Stimulated activated CD8-positive, alpha-beta memory T cell treated with anti-CD3 and anti-CD28 coated beads, Interleukin-15, amount 100 ng/mL, for 4 hours (primary cell): Measurements from ENCODE around the gene UBE2N.

Experiments used
- DNase-seq, 2 donors: peaks; one replicate each; pipeline ENCODE4 v3.0.0-alpha.2; 2020; ENCODE audit warnings: low read depth in 2 of 2

The UBE2N gene, protein sequence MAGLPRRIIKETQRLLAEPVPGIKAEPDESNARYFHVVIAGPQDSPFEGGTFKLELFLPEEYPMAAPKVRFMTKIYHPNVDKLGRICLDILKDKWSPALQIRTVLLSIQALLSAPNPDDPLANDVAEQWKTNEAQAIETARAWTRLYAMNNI

GRCh38 chr12:93441617-93442410, at the start of gene UBE2N:
TSS of gene UBE2N (minus strand) at chr12:93441947. CDS start at chr12:93441884, 63 bp downstream.
- peak; percentile 92 to 96 for DNase-seq

DNA sequence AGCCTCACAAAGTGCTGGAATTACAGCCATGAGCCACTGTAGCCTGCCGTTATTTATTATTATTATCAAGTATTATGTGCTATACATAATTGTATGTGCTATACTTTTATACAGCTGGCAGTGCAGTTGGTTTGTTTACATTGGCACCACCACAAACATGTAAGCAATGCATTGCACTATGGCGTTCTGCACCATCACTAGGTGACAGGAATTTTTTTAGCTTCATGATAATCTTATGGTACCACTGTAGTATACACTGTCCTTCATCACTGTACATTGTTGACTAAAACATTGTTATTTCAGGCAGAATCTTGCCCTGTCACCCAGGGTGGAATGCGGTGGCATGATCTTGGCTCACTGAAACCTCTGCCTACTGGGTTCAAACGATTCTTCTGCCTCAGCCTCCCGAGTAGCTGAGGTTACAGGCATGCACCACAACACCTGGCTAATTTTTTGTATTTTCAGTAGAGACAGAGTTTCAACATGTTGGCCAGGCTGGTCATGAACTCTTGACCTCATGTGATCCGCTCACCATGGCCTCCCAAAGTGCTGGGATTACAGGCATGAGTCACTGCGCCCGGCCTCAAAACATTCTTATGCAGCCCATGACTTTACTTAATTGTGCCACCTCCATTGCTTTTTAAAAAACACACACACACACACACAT, 42.7 kb upstream of the UBE2N start:
- DNase-seq = no peak

DNA sequence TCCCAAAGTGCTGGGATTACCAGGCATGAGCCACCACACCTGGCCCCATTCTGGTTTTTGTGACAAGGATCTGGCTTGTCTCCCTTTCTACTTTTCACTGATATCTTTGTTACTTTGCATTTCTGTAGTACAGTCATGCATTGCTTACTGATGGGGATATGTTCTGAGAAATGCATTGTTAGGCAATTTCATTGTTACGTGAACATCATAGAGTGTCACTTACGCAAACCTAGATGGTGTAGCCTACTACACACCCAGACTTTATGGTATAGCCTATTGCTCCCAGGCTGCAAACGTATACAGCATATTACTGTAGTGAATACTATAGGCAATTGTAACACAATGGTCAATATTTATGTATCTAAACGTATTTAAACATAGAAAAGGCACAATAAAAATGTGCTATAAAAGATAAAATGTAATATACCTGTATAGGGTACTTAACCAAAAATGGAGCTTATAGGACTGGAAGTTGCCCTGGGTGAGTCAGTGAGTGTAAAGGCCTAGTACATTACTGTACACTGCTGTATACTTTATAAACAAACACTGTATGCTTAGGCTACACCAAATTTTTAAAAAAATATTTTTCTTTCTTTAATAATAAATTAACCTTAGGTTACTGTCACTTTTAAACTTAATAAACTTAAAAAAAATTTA, 41.5 kb upstream of the UBE2N start:
- no peak for DNase-seq

- no peak for DNase-seq
These were observed 41.0 kb upstream of the UBE2N start for GRCh38 chr12:93482721-93483120.

- DNase-seq = no peak
These were observed 34.8 kb upstream of the UBE2N start for GRCh38 chr12:93476555-93476954.

DNA sequence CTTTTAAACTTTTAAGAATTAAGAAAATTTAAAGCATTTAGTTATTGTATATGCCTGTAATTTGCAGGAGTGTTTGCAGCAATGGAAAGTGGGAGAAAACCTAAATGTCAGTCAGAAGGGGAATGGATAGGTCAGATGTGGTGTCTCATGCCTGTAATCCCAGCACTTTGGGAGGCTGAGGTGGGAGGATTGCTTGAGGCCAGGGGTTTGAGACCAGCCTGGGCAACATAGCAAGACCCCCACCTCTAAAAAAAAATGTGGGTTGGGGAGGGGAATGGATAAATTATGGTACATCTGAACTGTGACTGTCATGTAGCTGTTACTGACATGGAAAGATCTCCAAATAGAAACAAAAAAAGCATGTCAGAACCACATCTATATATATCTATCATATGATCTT, 27.6 kb upstream of the UBE2N start:
- DNase-seq = no peak

DNA sequence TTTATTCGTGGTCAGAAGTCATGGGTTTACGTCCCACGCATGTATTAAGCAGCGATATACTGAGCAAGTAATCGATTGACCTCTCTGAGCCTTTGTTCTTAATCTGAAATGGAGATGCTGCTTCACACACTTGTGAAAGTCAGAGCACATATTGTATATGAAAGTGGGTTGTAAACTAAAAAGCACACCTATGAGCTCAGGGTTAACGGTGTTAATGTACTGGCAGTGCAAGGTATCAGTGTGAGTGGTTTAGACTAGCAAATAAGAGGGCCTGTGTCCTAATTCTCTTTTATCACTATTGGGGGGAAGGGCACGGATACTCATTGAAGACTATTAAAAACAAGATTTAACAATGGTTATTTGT, 26.2 kb upstream of the UBE2N start:
- no peak for DNase-seq

GRCh38 chr12:93467351-93468007, 25.7 kb upstream of the UBE2N start, which contains the start of gene MRPL42:
TSS of gene MRPL42 (plus strand) at chr12:93467514. CDS start at chr12:93469286, 1,772 bp downstream.
- DNase-seq = peak; percentile 77 to 83

- no peak for DNase-seq
These were observed 25.0 kb upstream of the UBE2N start for GRCh38 chr12:93466625-93467350.

DNA sequence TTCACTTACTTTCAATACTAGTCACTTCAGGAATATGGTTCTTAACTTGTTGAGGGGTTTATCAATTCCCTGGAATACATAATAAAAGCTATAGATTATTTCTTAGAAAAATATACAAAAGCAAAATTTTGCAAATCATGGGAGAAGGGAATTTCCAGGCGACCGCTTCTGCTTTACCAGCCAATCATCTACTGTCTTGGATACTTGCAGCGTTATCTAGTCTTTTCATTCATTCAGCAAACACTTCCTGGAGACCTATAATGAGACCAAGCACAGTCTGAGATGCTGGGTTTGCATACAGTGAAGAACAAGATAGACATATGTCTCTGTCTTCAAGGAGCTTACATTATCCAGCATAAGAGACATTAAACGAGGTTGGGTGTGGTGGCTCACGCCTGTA, 24.1 kb upstream of the UBE2N start:
- no peak for DNase-seq

DNA sequence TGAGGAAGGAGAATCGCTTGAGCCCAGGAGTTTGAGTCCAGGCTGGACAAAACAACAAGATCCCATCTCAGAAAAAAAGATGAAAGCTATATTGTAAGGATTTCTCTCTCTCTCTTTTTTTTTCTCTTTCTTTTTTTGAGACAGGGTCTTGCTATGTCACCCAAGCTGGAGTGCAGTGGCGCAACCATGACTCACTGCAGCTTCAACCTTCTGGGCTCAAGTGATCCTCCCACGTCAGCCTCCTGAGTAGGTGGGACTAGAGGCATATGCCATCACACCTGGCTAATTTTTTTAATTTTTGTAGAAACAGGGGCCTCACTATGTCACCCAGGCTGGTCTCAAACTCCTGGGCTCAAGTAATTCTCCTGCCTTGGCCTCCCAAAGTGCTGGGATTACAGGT, 19.8 kb upstream of the UBE2N start:
- no peak for DNase-seq

DNA sequence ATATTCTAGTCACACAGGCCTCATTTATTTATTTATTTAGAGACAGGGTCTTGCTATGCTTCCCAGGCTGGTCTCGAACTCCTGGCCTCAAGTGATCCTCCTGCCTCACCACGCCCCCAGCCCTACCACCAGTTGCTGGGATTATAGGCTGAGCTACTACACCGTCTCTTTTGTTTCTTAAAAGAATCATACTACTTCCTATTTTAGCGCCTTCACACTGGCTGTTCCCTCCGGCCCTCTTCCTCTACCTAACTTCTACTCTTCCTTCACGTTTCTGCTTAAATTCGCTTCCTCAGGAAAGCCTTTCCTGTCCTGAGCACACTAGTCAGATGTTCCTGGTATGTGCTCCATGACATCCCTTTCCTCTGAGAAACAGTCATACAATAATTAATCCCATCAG, 19.2 kb upstream of the UBE2N start:
- DNase-seq = no peak

DNA sequence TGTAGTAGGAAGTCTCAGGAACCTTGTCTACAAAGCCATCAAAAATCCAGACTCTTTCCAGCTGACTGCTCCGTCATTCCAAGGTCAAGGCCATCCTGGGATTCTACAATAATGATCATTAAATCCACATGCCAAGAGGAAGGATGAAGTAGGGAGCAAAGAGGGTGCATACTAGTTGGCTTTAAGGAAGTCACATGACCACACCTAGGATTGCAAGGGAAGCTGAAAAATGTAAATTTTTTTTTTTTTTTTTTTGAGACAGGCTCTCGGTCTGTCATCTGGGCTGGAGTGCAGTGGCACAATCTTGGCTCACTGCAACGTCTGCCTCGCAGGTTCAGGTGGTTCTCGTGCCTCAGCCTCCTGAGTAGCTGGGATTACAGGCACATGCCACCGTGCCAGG, 18.3 kb upstream of the UBE2N start:
- DNase-seq = no peak

- no peak for DNase-seq
These were observed 17.4 kb upstream of the UBE2N start for GRCh38 chr12:93459097-93459496.

DNA sequence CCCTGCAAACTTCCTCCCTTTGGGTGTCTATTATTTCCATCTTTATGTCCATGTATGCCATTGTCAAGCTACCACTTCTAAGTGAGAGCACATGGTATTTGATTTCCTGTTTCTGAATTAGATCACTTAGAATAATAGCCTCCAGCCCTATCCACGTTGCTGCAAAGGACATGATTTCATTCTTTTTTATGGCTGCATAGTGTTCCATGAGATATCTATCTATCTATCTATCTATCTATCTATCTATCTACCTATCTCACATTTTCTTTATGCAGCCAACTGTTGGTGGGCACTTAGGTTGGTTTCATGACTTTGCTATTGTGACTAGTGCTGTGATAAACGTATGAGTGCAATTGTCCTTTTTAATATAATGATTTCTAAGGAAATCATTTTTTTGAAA, 14.3 kb upstream of the UBE2N start:
- DNase-seq = no peak

- DNase-seq = no peak
These were observed 11.9 kb upstream of the UBE2N start for GRCh38 chr12:93453633-93454032.

DNA sequence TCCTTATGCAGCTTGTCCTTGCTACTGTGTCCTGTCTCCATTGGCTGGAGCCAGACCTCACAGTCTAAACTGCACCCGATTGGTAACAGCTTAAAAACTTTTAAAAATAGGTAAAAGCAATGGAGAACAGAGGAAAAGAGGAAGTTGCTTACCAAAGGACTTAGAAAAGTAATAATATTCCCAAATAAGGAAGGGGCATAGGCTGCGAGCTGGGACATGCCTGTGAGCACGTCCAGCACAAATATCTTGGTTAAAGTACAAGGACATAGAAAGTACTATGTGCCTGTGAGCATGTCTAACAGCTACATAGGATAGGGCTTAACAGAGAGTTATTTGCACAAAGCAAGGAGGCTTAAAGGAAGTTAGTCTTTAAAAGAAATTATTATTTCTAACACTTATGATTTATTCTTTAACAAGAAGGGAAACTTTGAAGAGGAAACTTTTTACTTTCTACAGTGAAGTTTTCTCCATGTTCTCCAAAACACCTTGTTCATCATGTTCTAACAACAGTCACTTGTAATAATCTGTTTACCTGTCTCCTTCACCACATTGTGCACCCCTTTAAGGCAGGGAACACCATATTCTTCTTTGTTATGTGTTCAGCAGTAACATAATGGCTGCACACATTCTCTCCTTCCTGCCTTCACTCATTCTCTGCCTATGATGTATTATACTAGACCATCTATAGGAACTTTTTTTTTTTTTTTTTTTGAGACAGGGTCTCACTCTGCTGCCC, 9.8 kb upstream of the UBE2N start:
- no peak for DNase-seq

GRCh38 chr12:93449277-93449676, 7.5 kb upstream of the UBE2N start:
- no peak for DNase-seq

DNA sequence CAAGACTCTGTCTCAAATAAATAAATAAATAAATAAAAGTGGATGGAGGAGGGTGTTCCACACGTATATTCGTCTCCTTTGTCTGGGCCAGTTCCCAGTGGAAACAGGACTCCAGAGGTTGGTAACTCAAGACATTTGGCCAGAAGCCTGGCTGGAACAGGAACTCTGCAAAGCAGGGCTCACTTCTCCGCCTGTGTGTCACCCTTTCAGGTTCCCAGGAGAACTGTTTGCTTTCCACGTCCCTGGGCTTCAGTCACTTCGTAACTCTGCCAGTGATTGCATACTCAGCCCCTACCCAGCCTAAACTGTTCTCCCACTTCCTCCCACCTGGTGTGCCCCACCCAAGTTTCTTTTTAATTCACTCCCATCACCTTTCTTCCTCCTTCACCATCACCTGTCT, 7.0 kb upstream of the UBE2N start:
- DNase-seq = no peak

DNA sequence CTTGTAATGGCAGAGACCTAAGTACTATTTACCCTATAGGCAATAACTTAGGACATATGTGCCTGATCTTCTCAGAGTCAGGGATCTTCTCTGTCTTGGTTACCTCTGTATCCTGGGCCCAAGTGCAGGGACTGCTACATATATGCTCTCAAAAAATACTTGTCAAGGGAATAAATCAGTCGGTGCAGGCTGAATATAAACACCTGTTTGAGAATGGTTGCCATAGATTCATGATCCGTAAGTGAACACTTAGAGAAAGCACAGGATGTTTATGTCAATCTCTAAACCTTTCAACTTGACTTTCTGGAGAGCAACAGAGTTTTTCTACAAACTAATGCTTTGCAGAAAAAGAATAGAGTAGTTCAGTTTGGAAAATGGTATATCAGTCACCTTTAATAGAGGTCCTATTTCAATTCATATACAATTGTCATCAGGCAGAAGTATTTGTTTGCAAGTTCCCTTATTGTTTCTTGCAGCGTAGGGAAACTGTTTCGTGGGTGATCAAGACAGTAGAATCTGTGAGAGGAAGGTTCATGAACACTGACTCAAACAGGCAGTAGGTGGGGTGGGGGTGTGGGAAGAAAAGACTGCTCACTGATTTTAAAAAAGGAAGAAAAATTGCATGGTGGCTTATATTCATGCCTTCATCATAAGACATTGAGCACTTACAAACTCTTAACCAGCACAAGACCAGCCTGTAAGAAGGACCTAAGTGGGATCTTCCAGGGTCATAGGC, 6.0 kb upstream of the UBE2N start:
- DNase-seq = no peak
